ENCODE data around the gene HSD17B12. TPM values are rescaled to one million over a fixed set of nuclear protein-coding genes. Genes with fewer than 3 reads are reported as not detected.

HSD17B12 gene
- total RNA-seq, 1 donor from 2014 or later = 83.6 TPM

GRCh38 chr11:43856993-43857392, 176.5 kb downstream of the HSD17B12 start:
- intact Hi-C loops (cut with micrococcal nuclease) = no loop called here
- no peak for DNase-seq
- peaks cover 27% of the 10 kb centered on the region for H3K36me3 ChIP-seq
- no peak overlapping the region for H3K27ac ChIP-seq (replicated peaks)
- no peaks in the 10 kb centered on the region for H3K4me1 ChIP-seq
- H3K9me3 ChIP-seq (replicated peaks) = peaks cover 16% of the 10 kb centered on the region
- no peak for TF ChIP-seq CTCF (IDR thresholded peaks at IDR 0.05; ENCODE audit: borderline replicate concordance)
- no peak overlapping the region for H3K4me3 ChIP-seq
- H3K27me3 ChIP-seq (ENCODE audit: low read depth) = no peaks in the 10 kb centered on the region

- H3K9me3 ChIP-seq (replicated peaks) = peaks cover 16% of the 10 kb centered on the region
- no peak overlapping the region for H3K4me3 ChIP-seq
- H3K4me1 ChIP-seq = no peaks in the 10 kb centered on the region
- H3K27ac ChIP-seq (replicated peaks) = no peak overlapping the region
- H3K36me3 ChIP-seq = peaks cover 9% of the 10 kb centered on the region
- no peaks in the 10 kb centered on the region for H3K27me3 ChIP-seq (ENCODE audit: low read depth)
- no peak for DNase-seq
- TF ChIP-seq CTCF (IDR thresholded peaks at IDR 0.05; ENCODE audit: borderline replicate concordance) = no peak
- intact Hi-C loops (cut with micrococcal nuclease) = no loop called here
Observed at GRCh38 chr11:43861141-43861540, 180.6 kb downstream of the HSD17B12 start.

- intact Hi-C loops (cut with micrococcal nuclease) = no loop called here
- Histone ChIP-seq H3K4me3 (no peak overlapping the region), H3K27ac (replicated peaks) (no peak overlapping the region), H3K4me1 (no peaks in the 10 kb centered on the region), H3K36me3 (no peaks in the 10 kb centered on the region), H3K9me3 (replicated peaks) (peaks cover 3% of the 10 kb centered on the region), H3K27me3 (ENCODE audit: low read depth) (peaks cover 6% of the 10 kb centered on the region)
- TF ChIP-seq CTCF (IDR thresholded peaks at IDR 0.05; ENCODE audit: borderline replicate concordance) = no peak
- DNase-seq = no peak
Observed at GRCh38 chr11:43866520-43866919, 186.0 kb downstream of the HSD17B12 start.

- no peak for DNase-seq
- intact Hi-C loops (cut with micrococcal nuclease) = no loop called here
Observed at GRCh38 chr11:43866969-43867368, 186.4 kb downstream of the HSD17B12 start.

GRCh38 chr11:43868852-43869567, 188.5 kb downstream of the HSD17B12 start:
- DNase-seq = no peak
- no peaks in the 10 kb centered on the region for H3K9me3 ChIP-seq (replicated peaks)
- no peaks in the 10 kb centered on the region for H3K36me3 ChIP-seq
- intact Hi-C loops (cut with micrococcal nuclease) = no loop called here
- peaks cover 31% of the 10 kb centered on the region for H3K27me3 ChIP-seq (ENCODE audit: low read depth)
- no peaks in the 10 kb centered on the region for H3K4me1 ChIP-seq
- TF ChIP-seq CTCF (IDR thresholded peaks at IDR 0.05; ENCODE audit: borderline replicate concordance) = no peak
- no peak overlapping the region for H3K4me3 ChIP-seq
- no peak overlapping the region for H3K27ac ChIP-seq (replicated peaks)

More at GRCh38 chr11:43866969-43867368, 186.4 kb downstream of the HSD17B12 start:
- Histone ChIP-seq H3K36me3 (no peaks in the 10 kb centered on the region), H3K9me3 (replicated peaks) (no peaks in the 10 kb centered on the region), H3K27me3 (ENCODE audit: low read depth) (peaks cover 11% of the 10 kb centered on the region), H3K27ac (replicated peaks) (no peak overlapping the region), H3K4me3 (no peak overlapping the region), H3K4me1 (no peaks in the 10 kb centered on the region)
- no peak for TF ChIP-seq CTCF (IDR thresholded peaks at IDR 0.05; ENCODE audit: borderline replicate concordance)

Data from left ventricle myocardium inferior (tissue), 1 donor.